ENCODE results near the gene ZNF747. TPM values are rescaled to one million over a fixed set of nuclear protein-coding genes. Genes with fewer than 3 reads are reported as not detected.

The ZNF747 gene
- total RNA-seq, 1 experiment from 2014 or later: 10.6 TPM

GRCh38 chr16:30527635-30528178 is 7.0 kb downstream of the ZNF747 start:
- Histone ChIP-seq H3K9me3 (ENCODE audit: low read depth, low read length, poor library complexity, severe bottlenecking) (no peaks in the 10 kb centered on the region), H3K27ac (ENCODE audit: low read depth, low read length, poor library complexity, severe bottlenecking) (peak overlapping the region; percentile 72), H3K4me1 (ENCODE audit: insufficient read depth, low read length, poor library complexity, severe bottlenecking) (peaks cover 12% of the 10 kb centered on the region), H3K27me3 (replicated peaks; ENCODE audit: insufficient read depth, low read depth, low read length, poor library complexity) (no peaks in the 10 kb centered on the region), H3K4me3 (ENCODE audit: low read depth, low read length, poor library complexity, severe bottlenecking) (peak overlapping the region; percentile 86), H3K36me3 (ENCODE audit: insufficient read depth, low read length, poor library complexity, severe bottlenecking) (peaks cover 24% of the 10 kb centered on the region)
- TSS peak; percentile 92 for BruUV-seq (replicated peaks)
- DNase-seq (ENCODE audit: low spot score): no peak
- ChIA-PET CTCF (interaction anchor here (1.1 kb wide), 1 partner anchor 8 kb away, joined by 5 read pairs; no protein-coding TSS in a partner anchor), POLR2A (ENCODE audit: low non-redundant PET) (interaction anchor here (0.6 kb wide), 1 partner anchor 611 kb away, joined by 5 read pairs; no protein-coding TSS in a partner anchor)
- TF ChIP-seq CTCF (conservative IDR thresholded peaks at IDR 0.05; ENCODE audit: low read depth, low read length) (no peak), EZH2 (IDR thresholded peaks at IDR 0.05; ENCODE audit: borderline replicate concordance, low read depth, low read length, poor library complexity, severe bottlenecking) (no peak)
- intact Hi-C loops (cut with micrococcal nuclease; ENCODE audit: unreplicated experiment): loop anchor here (1.0 kb wide), 1 partner anchor 131 kb away; the partner anchor contains the start of gene FBRS

GRCh38 chr16:30526823-30527634 is 7.6 kb downstream of the ZNF747 start:
- ChIA-PET CTCF (interaction anchor here (0.7 to 1.1 kb wide), 2 partner anchors 9 to 71 kb away, joined by 3 to 5 read pairs; no protein-coding TSS in a partner anchor), POLR2A (ENCODE audit: low non-redundant PET) (interaction anchor here (0.6 kb wide), 2 partner anchors 39 to 612 kb away, joined by 3 to 5 read pairs; no protein-coding TSS in a partner anchor)
- Histone ChIP-seq H3K27ac (ENCODE audit: low read depth, low read length, poor library complexity, severe bottlenecking) (peak overlapping the region; percentile 95), H3K4me1 (ENCODE audit: insufficient read depth, low read length, poor library complexity, severe bottlenecking) (peaks cover 12% of the 10 kb centered on the region), H3K27me3 (replicated peaks; ENCODE audit: insufficient read depth, low read depth, low read length, poor library complexity) (no peaks in the 10 kb centered on the region), H3K9me3 (ENCODE audit: low read depth, low read length, poor library complexity, severe bottlenecking) (no peaks in the 10 kb centered on the region), H3K36me3 (ENCODE audit: insufficient read depth, low read length, poor library complexity, severe bottlenecking) (peaks cover 18% of the 10 kb centered on the region), H3K4me3 (ENCODE audit: low read depth, low read length, poor library complexity, severe bottlenecking) (peak overlapping the region; percentile 86)
- TF ChIP-seq EZH2 (IDR thresholded peaks at IDR 0.05; ENCODE audit: borderline replicate concordance, low read depth, low read length, poor library complexity, severe bottlenecking) (no peak), CTCF (conservative IDR thresholded peaks at IDR 0.05; ENCODE audit: low read depth, low read length) (peak; percentile 33; the same call in 1 of the 2 replicates)
- intact Hi-C loops (cut with micrococcal nuclease; ENCODE audit: unreplicated experiment): loop anchor here (1.0 kb wide), 1 partner anchor 131 kb away; the partner anchor contains the start of gene FBRS
- BruUV-seq (replicated peaks): no TSS peak
- DNase-seq (ENCODE audit: low spot score): peak; percentile 99

- no TSS peak for BruUV-seq (replicated peaks)
- TF ChIP-seq CTCF (conservative IDR thresholded peaks at IDR 0.05; ENCODE audit: low read depth, low read length): no peak
- TF ChIP-seq EZH2 (IDR thresholded peaks at IDR 0.05; ENCODE audit: borderline replicate concordance, low read depth, low read length, poor library complexity, severe bottlenecking): no peak
- Histone ChIP-seq H3K27me3 (replicated peaks; ENCODE audit: insufficient read depth, low read depth, low read length, poor library complexity) (no peaks in the 10 kb centered on the region), H3K36me3 (ENCODE audit: insufficient read depth, low read length, poor library complexity, severe bottlenecking) (peaks cover 15% of the 10 kb centered on the region), H3K4me1 (ENCODE audit: insufficient read depth, low read length, poor library complexity, severe bottlenecking) (peaks cover 12% of the 10 kb centered on the region), H3K4me3 (ENCODE audit: low read depth, low read length, poor library complexity, severe bottlenecking) (peak within 1 kb of the TSS; percentile 86), H3K27ac (ENCODE audit: low read depth, low read length, poor library complexity, severe bottlenecking) (peak within 1 kb of the TSS; percentile 95), H3K9me3 (ENCODE audit: low read depth, low read length, poor library complexity, severe bottlenecking) (no peaks in the 10 kb centered on the region)
- POLR2A ChIA-PET (ENCODE audit: low non-redundant PET): interaction anchor here (0.6 kb wide), 1 partner anchor 40 kb away, joined by 3 read pairs; no protein-coding TSS in a partner anchor
- CTCF ChIA-PET: interaction anchor here (0.7 to 1.1 kb wide), 2 partner anchors 9 to 72 kb away, joined by 3 to 5 read pairs; no protein-coding TSS in a partner anchor
- intact Hi-C loops (cut with micrococcal nuclease; ENCODE audit: unreplicated experiment): no loop called here
- DNase-seq (ENCODE audit: low spot score): peak; percentile 21
Observed at GRCh38 chr16:30526137-30526822, 8.4 kb downstream of the ZNF747 start, which contains the start of gene ZNF768. TSS of gene ZNF768 (minus strand) at chr16:30526566. CDS start at chr16:30526413, 153 bp downstream.

Data from A673 (cell line).